Epithelial cell of esophagus (primary cell): ENCODE data around the gene ATP6V0E1.

ENCODE experiments used
- DNase-seq: peaks from one replicate; pipeline ENCODE4 v3.0.0; 2010; ENCODE audit warnings: low read depth
- H3K4me3 ChIP-seq: 2 replicates; pipeline ENCODE4 v1.5.1; 2011; ENCODE audit warnings: mild to moderate bottlenecking, low read length, control low read depth
- TF ChIP-seq, protein P1 (sequence below): IDR thresholded peaks from 2 replicates; pipeline ENCODE4 v1.5.1; 2011; ENCODE audit warnings: low read depth, mild to moderate bottlenecking, low read length, control low read depth, inconsistent platforms; ENCODE audit not compliant: insufficient read depth; ENCODE audit errors: missing control alignments

Gene ATP6V0E1

DNA sequence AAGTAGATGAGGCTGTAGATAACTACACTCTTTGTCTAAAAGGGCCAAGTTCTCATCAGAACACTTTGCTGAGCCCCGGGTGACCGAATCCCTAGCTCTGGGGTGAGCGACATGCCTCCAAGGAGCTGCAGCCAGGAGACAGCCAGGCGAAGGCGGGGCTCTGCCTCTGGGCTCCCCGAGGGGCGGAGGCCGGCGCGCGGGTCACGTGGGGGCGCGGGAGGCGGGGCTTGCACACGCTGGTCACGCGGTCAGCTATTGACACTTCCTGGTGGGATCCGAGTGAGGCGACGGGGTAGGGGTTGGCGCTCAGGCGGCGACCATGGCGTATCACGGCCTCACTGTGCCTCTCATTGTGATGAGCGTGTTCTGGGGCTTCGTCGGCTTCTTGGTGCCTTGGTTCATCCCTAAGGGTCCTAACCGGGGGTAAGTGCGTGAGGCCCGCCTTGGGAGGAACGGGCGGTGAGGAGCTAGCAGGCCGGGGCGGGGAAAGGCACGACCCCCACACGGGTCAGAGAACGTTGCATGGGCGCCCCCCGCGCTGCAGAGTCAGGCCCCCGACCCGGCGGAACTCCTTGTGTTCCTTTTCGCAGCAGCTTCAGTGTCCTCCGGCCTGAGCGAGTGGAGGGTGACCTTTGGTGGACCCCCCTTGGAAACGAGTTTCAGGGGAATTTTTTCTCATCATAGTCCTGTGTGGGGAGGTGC lies at the start of gene ATP6V0E1:
Gene ATP6V0E1 (plus strand): TSS at position 230 of the 702 bp plus-strand sequence. CDS start 90 bp downstream, at position 320.
- TF ChIP-seq, protein P1, sequence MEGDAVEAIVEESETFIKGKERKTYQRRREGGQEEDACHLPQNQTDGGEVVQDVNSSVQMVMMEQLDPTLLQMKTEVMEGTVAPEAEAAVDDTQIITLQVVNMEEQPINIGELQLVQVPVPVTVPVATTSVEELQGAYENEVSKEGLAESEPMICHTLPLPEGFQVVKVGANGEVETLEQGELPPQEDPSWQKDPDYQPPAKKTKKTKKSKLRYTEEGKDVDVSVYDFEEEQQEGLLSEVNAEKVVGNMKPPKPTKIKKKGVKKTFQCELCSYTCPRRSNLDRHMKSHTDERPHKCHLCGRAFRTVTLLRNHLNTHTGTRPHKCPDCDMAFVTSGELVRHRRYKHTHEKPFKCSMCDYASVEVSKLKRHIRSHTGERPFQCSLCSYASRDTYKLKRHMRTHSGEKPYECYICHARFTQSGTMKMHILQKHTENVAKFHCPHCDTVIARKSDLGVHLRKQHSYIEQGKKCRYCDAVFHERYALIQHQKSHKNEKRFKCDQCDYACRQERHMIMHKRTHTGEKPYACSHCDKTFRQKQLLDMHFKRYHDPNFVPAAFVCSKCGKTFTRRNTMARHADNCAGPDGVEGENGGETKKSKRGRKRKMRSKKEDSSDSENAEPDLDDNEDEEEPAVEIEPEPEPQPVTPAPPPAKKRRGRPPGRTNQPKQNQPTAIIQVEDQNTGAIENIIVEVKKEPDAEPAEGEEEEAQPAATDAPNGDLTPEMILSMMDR, result no peak
- H3K4me3 ChIP-seq, result peak within 1 kb of the TSS; percentile 97
- DNase-seq, result peak; percentile 92

GRCh38 chr5:172935096-172935495 lies 48.5 kb upstream of the ATP6V0E1 start:
- no peak for DNase-seq
- TF ChIP-seq, protein P1, result no peak
- no peak overlapping the region for H3K4me3 ChIP-seq

- no peak overlapping the region for H3K4me3 ChIP-seq
- no peak for DNase-seq
- TF ChIP-seq, protein P1, result no peak
These were observed 47.2 kb upstream of the ATP6V0E1 start for GRCh38 chr5:172936401-172936800.

- DNase-seq, result peak; percentile 39
- H3K4me3 ChIP-seq, result no peak overlapping the region
- TF ChIP-seq, protein P1, result peak; percentile 38
These were observed 44.5 kb upstream of the ATP6V0E1 start for GRCh38 chr5:172939071-172939470.

DNA sequence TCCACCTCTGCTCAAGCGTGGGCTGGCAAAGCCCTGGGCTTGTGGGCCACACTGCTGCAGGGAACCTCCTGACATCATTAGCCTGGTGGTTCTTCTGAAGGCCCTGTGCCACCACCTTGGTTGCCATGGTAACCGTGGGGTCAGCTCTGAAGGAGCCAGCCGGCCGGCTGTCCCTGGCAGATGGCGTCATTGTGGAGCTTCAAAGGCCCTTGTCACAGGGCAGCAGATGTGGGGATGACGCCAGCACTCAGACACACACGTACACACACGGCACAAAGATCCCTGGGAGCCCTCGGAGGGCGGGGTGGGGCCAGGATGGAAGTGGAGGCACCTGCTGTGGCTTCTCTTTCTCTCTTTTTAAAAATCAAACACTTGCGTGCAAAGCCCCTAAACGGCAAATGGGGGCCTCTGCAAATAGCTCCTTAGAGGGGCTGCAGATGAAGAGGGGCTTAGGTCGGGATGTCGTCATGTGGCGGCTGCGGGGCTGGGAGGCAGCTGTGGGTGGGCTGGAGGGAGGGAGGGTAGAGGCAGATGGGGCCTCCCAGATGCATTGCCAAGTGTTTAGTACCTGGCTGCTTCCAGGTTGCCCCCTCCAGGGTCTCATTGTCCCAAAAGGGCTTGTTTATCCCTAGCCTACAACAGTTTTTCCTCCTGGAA lies 43.8 kb upstream of the ATP6V0E1 start:
- TF ChIP-seq, protein P1, result no peak
- H3K4me3 ChIP-seq, result no peak overlapping the region
- no peak for DNase-seq

- DNase-seq, result no peak
- TF ChIP-seq, protein P1, result no peak
- no peak overlapping the region for H3K4me3 ChIP-seq
These were observed 43.1 kb upstream of the ATP6V0E1 start for GRCh38 chr5:172940268-172941066.
